Right atrium auricular region (tissue), 2 donors: Measurements from ENCODE around the gene MORF4L2. TPM values are rescaled to one million over a fixed set of nuclear protein-coding genes. Genes with fewer than 3 reads are reported as not detected.

Experiments used
- DNase-seq: peaks from one replicate; pipeline ENCODE4 v3.0.0-alpha.2; 2019; ENCODE audit warnings: low spot score
- H3K27ac ChIP-seq, 2 donors: fragments of 200-600 bp; sonication (generic); 1 replicate in 1 of 2; 2 replicates in 1 of 2; pipeline ENCODE4 v1.5.1; 2016 to 2019
- H3K27me3 ChIP-seq, 2 donors: fragments of 200-600 bp; sonication (generic); one replicate each; pipeline versions ENCODE4 v1.5.1 to v1.6.0; 2017 to 2019
- H3K36me3 ChIP-seq: fragments of 200-600 bp; sonication (generic); one replicate; pipeline ENCODE4 v1.5.1; 2016
- H3K4me1 ChIP-seq, 2 donors: fragments of 200-600 bp; sonication (generic); one replicate each; pipeline versions ENCODE4 v1.5.1 to v1.6.0; 2017 to 2019
- H3K4me3 ChIP-seq, 2 donors: fragments of 200-600 bp; sonication (generic); 1 replicate in 1 of 2; 2 replicates in 1 of 2; pipeline ENCODE4 v1.5.1; 2017 to 2019; ENCODE audit warnings: mild to moderate bottlenecking in 1 of 2, moderate library complexity in 1 of 2
- H3K9me3 ChIP-seq, 2 donors: fragments of 200-600 bp; sonication (generic); one replicate each; pipeline ENCODE4 v1.5.1; 2019
- CTCF ChIP-seq, 2 donors: fragments of 200-600 bp; sonication (generic); IDR thresholded peaks; one replicate each; pipeline ENCODE4 v1.5.1; 2019; ENCODE audit warnings: antibody characterized with exemption in 2 of 2
- total RNA-seq, 2 donors: library from RNA; depleted of rRNA; stranded (reverse); fragments of >200 nt; gene quantifications; one replicate each; pipeline ENCODE4 v1.1.0, GENCODE V29; 2016

MORF4L2 gene
- total RNA-seq, 2 donors from 2014 or later, result 193 to 198 TPM

GRCh38 chrX:103729015-103729414 lies 42.5 kb upstream of the MORF4L2 start:
- Histone ChIP-seq H3K4me1 (peaks cover 0 to 6% of the 10 kb centered on the region in 2 donors), H3K36me3 (no peaks in the 10 kb centered on the region), H3K4me3 (no peak overlapping the region), H3K27ac (no peak overlapping the region), H3K27me3 (no peaks in the 10 kb centered on the region), H3K9me3 (no peaks in the 10 kb centered on the region)
- TF ChIP-seq CTCF (IDR thresholded peaks at IDR 0.05), result no peak
- no peak for DNase-seq

- Histone ChIP-seq H3K4me3 (no peak overlapping the region), H3K36me3 (no peaks in the 10 kb centered on the region), H3K9me3 (no peaks in the 10 kb centered on the region), H3K27me3 (no peaks in the 10 kb centered on the region), H3K27ac (no peak overlapping the region), H3K4me1 (peaks cover 0 to 6% of the 10 kb centered on the region in 2 donors)
- no peak for DNase-seq
- TF ChIP-seq CTCF (IDR thresholded peaks at IDR 0.05), result no peak
These were observed 40.6 kb upstream of the MORF4L2 start for GRCh38 chrX:103727115-103727514.

GRCh38 chrX:103726477-103726876 lies 40.0 kb upstream of the MORF4L2 start:
- no peak for TF ChIP-seq CTCF (IDR thresholded peaks at IDR 0.05)
- Histone ChIP-seq H3K27ac (no peak overlapping the region), H3K36me3 (no peaks in the 10 kb centered on the region), H3K27me3 (no peaks in the 10 kb centered on the region), H3K4me3 (no peak overlapping the region), H3K9me3 (no peaks in the 10 kb centered on the region), H3K4me1 (peaks cover 0 to 5% of the 10 kb centered on the region in 2 donors)
- no peak for DNase-seq

- TF ChIP-seq CTCF (IDR thresholded peaks at IDR 0.05), result no peak
- H3K27me3 ChIP-seq, result no peaks in the 10 kb centered on the region
- no peak for DNase-seq
These were observed 36.0 kb upstream of the MORF4L2 start for GRCh38 chrX:103722505-103722904.

GRCh38 chrX:103718120-103718519 lies 31.6 kb upstream of the MORF4L2 start:
- H3K9me3 ChIP-seq, result no peaks in the 10 kb centered on the region
- no peaks in the 10 kb centered on the region for H3K27me3 ChIP-seq
- no peaks in the 10 kb centered on the region for H3K4me1 ChIP-seq
- no peak overlapping the region for H3K4me3 ChIP-seq
- H3K27ac ChIP-seq, result no peak overlapping the region
- H3K36me3 ChIP-seq, result no peaks in the 10 kb centered on the region
- no peak for TF ChIP-seq CTCF (IDR thresholded peaks at IDR 0.05)
- no peak for DNase-seq

More at GRCh38 chrX:103722505-103722904, 36.0 kb upstream of the MORF4L2 start:
- no peak overlapping the region for H3K27ac ChIP-seq
- H3K36me3 ChIP-seq, result no peaks in the 10 kb centered on the region
- no peaks in the 10 kb centered on the region for H3K4me1 ChIP-seq
- H3K9me3 ChIP-seq, result no peaks in the 10 kb centered on the region
- no peak overlapping the region for H3K4me3 ChIP-seq

- H3K9me3 ChIP-seq, result no peaks in the 10 kb centered on the region
- H3K4me3 ChIP-seq, result no peak overlapping the region
- no peak overlapping the region for H3K27ac ChIP-seq
- H3K4me1 ChIP-seq, result no peaks in the 10 kb centered on the region
- no peaks in the 10 kb centered on the region for H3K27me3 ChIP-seq
- no peak for DNase-seq
- no peak for TF ChIP-seq CTCF (IDR thresholded peaks at IDR 0.05)
- no peaks in the 10 kb centered on the region for H3K36me3 ChIP-seq
These were observed 30.5 kb upstream of the MORF4L2 start for GRCh38 chrX:103716962-103717361.
